K562 (cell line): ENCODE measurements around the gene SPRYD3. TPM values are rescaled to one million over a fixed set of nuclear protein-coding genes. Genes with fewer than 3 reads are reported as not detected.

Experiments
- ARID1B ChIP-seq: fragments of 450-650 bp; IDR thresholded peaks from 2 replicates; pipeline ENCODE4 v1.6.1; 2016; ENCODE audit warnings: antibody characterized with exemption, mild to moderate bottlenecking, inconsistent platforms
- BCL6 ChIP-seq: fragments of 250-450 bp; sonication (Bioruptor Pico); IDR thresholded peaks from 2 replicates; pipeline ENCODE4 v1.4.0; 2020
- BRD4 ChIP-seq: fragments of 200-600 bp; sonication (generic); IDR thresholded peaks from 2 replicates; pipeline ENCODE4 v1.6.1; 2017; ENCODE audit warnings: inconsistent platforms
- CREM ChIP-seq: IDR thresholded peaks from 2 replicates; pipeline ENCODE4 v1.6.1; 2014; ENCODE audit warnings: antibody characterized with exemption, low read depth
- ETS1 ChIP-seq: conservative IDR thresholded peaks from 2 replicates; pipeline ENCODE4 v1.6.1; 2011; ENCODE audit warnings: low read depth, mild to moderate bottlenecking, low read length; ENCODE audit not compliant: control insufficient read depth
- GTF2E2 ChIP-seq: fragments of 200-800 bp; sonication (Bioruptor generic); IDR thresholded peaks from 2 replicates; pipeline ENCODE4 v1.6.1; 2016; ENCODE audit warnings: missing genetic modification characterization, missing compliant biosample characterization
- HMG20A ChIP-seq: fragments of 450-650 bp; formaldehyde crosslinking; conservative IDR thresholded peaks from 2 replicates; pipeline ENCODE4 v1.4.0; 2020; ENCODE audit warnings: mild to moderate bottlenecking, mixed read lengths
- HMG20B ChIP-seq: fragments of 250-450 bp; sonication (Bioruptor Pico); IDR thresholded peaks from 2 replicates; pipeline ENCODE4 v1.5.0; 2021; ENCODE audit warnings: mild to moderate bottlenecking
- HMGN3 ChIP-seq: IDR thresholded peaks from 2 replicates; pipeline ENCODE4 v1.6.1; 2011; ENCODE audit warnings: borderline replicate concordance, low read depth, mild to moderate bottlenecking, mixed read lengths, low read length; ENCODE audit not compliant: insufficient read length; ENCODE audit errors: extremely low read depth
- IRF2 ChIP-seq: sonication (generic); formaldehyde crosslinking; IDR thresholded peaks from 2 replicates; pipeline ENCODE4 v1.8.1; 2022; ENCODE audit warnings: mild to moderate bottlenecking, missing genetic modification reagents
- KLF6 ChIP-seq: fragments of 250-450 bp; sonication (Bioruptor Pico); IDR thresholded peaks from 2 replicates; pipeline ENCODE4 v1.4.0; 2020; ENCODE audit warnings: mild to moderate bottlenecking, moderate library complexity, borderline replicate concordance
- MAZ ChIP-seq, 2 experiments: fragments of 450-650 bp in 1 of 2; sonication (generic) in 1 of 2; formaldehyde crosslinking; IDR thresholded peaks in 1 of 2; conservative IDR thresholded peaks in 1 of 2; 2 replicates each; pipeline versions ENCODE4 v1.4.0 to v1.5.0; 2020; ENCODE audit warnings: mild to moderate bottlenecking in 1 of 2, missing genetic modification reagents in 1 of 2
- MCM2 ChIP-seq: fragments of 450-650 bp; IDR thresholded peaks from 2 replicates; pipeline ENCODE4 v1.6.1; 2017; ENCODE audit warnings: low read depth, mild to moderate bottlenecking
- MEF2D ChIP-seq: conservative IDR thresholded peaks from 2 replicates; pipeline ENCODE4 v1.6.1; 2016; ENCODE audit warnings: low read depth, missing genetic modification characterization, missing compliant biosample characterization
- NR2C2 ChIP-seq, 2 experiments: fragments of 200-800 bp in 1 of 2; sonication (Bioruptor generic) in 1 of 2; sonication (generic) in 1 of 2; formaldehyde crosslinking in 1 of 2; IDR thresholded peaks; 2 replicates each; pipeline versions ENCODE4 v1.6.1 to v1.8.0; 2016 to 2022; ENCODE audit warnings: mild to moderate bottlenecking in 1 of 2, missing compliant biosample characterization in 1 of 2, missing genetic modification characterization in 1 of 2, missing genetic modification reagents in 1 of 2
- POLR2H ChIP-seq: IDR thresholded peaks from 2 replicates; pipeline ENCODE4 v1.6.1; 2016; ENCODE audit warnings: missing genetic modification characterization, low read depth, mild to moderate bottlenecking, control low read depth, missing compliant biosample characterization, moderate library complexity
- POLR3G ChIP-seq: IDR thresholded peaks from 2 replicates; pipeline ENCODE4 v1.6.1; 2011; ENCODE audit not compliant: insufficient read length, insufficient replicate concordance; ENCODE audit errors: extremely low read depth
- SREBF1 ChIP-seq: fragments of 150-350 bp; IDR thresholded peaks from 2 replicates; pipeline ENCODE4 v1.6.1; 2014; ENCODE audit warnings: antibody characterized with exemption, low read depth, low read length, borderline replicate concordance
- TRIM24 ChIP-seq, 2 experiments: fragments of 450-650 bp; IDR thresholded peaks; 2 replicates each; pipeline ENCODE4 v1.6.1; 2016
- XRCC3 ChIP-seq: fragments of 450-650 bp; IDR thresholded peaks from 2 replicates; pipeline ENCODE4 v1.6.1; 2017; ENCODE audit warnings: mild to moderate bottlenecking, moderate library complexity
- ZNF146 ChIP-seq: IDR thresholded peaks from one replicate; pipeline ENCODE4 v1.6.1; 2018; ENCODE audit warnings: missing compliant biosample characterization; ENCODE audit not compliant: unreplicated experiment
- ZNF512 ChIP-seq: IDR thresholded peaks from 2 replicates; pipeline ENCODE4 v1.6.1; 2016; ENCODE audit warnings: missing genetic modification characterization, missing compliant biosample characterization
- ZNF740 ChIP-seq, 3 experiments: fragments of 200-800 bp in 1 of 3; sonication (Bioruptor generic) in 1 of 3; sonication (generic) in 1 of 3; formaldehyde crosslinking in 1 of 3; IDR thresholded peaks; 2 replicates each; pipeline versions ENCODE4 v1.6.1 to v1.8.0; 2016 to 2022; ENCODE audit warnings: mild to moderate bottlenecking in 2 of 3, missing compliant biosample characterization in 2 of 3, missing genetic modification characterization in 2 of 3, missing genetic modification reagents in 1 of 3
- polyA plus RNA-seq, 8 experiments: library from polyadenylated mRNA; depleted of rRNA in 4 of 8; stranded (reverse) in 5 of 8; unstranded in 3 of 8; fragments of >200 nt; fragmentation: Nextera tagmentation in 2 of 8; fragmentation: Illumina TruSeq in 1 of 8; extraction: Ambion mirVana in 2 of 8; extraction: Trizol in 1 of 8; gene quantifications; 2 replicates each; pipeline versions ENCODE4 v1.2.1 to v1.2.3, GENCODE V29; 2011 to 2014; ENCODE audit warnings: inconsistent platforms in 1 of 8, missing spikeins in 1 of 8
- total RNA-seq, 7 experiments: library from RNA; depleted of rRNA in 6 of 7; stranded (reverse); fragments of >200 nt in 6 of 7; fragmentation: Illumina TruSeq in 2 of 7; extraction: Trizol in 2 of 7; gene quantifications; 2 replicates each; pipeline versions ENCODE4 v1.2.1 to v1.2.3, GENCODE V29; 2011 to 2021; ENCODE audit warnings: low replicate concordance in 1 of 7
- TF ChIP-seq, protein P1 (sequence below): sonication (generic); IDR thresholded peaks from 2 replicates; pipeline ENCODE4 v1.6.1; 2016

SPRYD3 gene
- total and polyA plus RNA-seq, 9 of the 15 experiments (the other 6 are each of a cell fraction or from before 2014, with no cell fraction given), result 1.5 to 13.6 (median 7.6) TPM

DNA sequence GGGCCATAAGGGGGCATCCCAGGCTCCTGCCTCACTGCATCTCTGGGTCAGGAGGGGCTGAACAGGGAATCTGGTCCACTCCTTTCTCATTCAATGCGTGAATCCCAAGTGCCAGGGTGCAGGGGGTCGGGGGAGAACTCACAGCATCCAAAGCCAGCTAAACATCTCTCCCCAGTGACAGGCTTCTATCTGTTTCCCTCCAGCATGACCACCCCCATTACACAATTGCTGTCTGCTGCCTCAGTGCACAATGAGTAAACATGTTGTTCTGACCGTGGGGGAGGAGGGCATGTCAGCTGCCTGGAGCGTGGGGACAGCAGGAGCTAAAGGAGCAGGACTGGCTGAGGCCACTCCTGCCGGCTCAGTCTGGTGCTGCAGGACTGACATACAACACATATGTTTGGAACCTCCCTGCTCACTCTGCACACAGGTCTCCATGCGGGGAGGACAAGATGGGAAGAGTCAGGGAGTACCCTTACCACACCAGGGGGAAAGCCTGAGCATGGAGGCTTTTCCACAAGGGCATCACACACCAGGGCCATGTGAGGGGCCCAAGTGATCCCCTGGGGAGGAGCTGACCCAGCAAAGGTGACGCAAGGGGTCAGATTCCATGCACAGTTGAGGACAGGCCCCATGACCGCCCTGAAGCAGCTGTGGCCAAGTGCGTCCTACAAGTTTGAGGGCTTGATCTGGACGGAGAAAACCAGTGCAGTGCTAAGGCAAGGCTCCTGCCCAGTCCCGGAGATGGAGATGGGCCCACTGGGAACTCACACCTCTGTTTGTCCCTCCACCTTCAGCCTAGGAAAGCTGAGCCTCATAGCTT is 27.9 kb downstream of the SPRYD3 start (continued):
- TF ChIP-seq, protein P1, sequence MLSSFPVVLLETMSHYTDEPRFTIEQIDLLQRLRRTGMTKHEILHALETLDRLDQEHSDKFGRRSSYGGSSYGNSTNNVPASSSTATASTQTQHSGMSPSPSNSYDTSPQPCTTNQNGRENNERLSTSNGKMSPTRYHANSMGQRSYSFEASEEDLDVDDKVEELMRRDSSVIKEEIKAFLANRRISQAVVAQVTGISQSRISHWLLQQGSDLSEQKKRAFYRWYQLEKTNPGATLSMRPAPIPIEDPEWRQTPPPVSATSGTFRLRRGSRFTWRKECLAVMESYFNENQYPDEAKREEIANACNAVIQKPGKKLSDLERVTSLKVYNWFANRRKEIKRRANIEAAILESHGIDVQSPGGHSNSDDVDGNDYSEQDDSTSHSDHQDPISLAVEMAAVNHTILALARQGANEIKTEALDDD, result no peak
- no peak for TF ChIP-seq KLF6 (CRISPR knock-in tag)
- TF ChIP-seq HMG20A (CRISPR knock-in tag), result no peak
- TF ChIP-seq HMG20B (CRISPR knock-in tag), result no peak
- no peak for TF ChIP-seq GTF2E2 (tag)
- TF ChIP-seq MEF2D, result no peak
- 0 out of 2 replicates have a peak, but pooled peaks have one; percentile 15 for TF ChIP-seq CREM
- TF ChIP-seq ZNF740 (CRISPR knock-in tag; IDR thresholded peaks at IDR 0.05), result no peak
- TF ChIP-seq ZNF740 (tag; IDR thresholded peaks at IDR 0.05), result no peak
- no peak for TF ChIP-seq ARID1B
- no peak for TF ChIP-seq ETS1
- TF ChIP-seq HMGN3, result no peak
- no peak for TF ChIP-seq MCM2
- TF ChIP-seq ZNF146, result no peak
- no peak for TF ChIP-seq BRD4
- no peak for TF ChIP-seq XRCC3
- no peak for TF ChIP-seq TRIM24 (IDR thresholded peaks at IDR 0.05)
- TF ChIP-seq POLR2H (tag), result no peak
- no peak for TF ChIP-seq BCL6 (CRISPR knock-in tag)
- no peak for TF ChIP-seq SREBF1
- no peak for TF ChIP-seq NR2C2 (CRISPR knock-in tag; IDR thresholded peaks at IDR 0.05)
- TF ChIP-seq NR2C2 (tag; IDR thresholded peaks at IDR 0.05), result peak; percentile 39; the same call in 1 of the 2 replicates
- TF ChIP-seq ZNF512 (tag), result no peak
- TF ChIP-seq IRF2, result no peak
- TF ChIP-seq MAZ (CRISPR knock-in tag; conservative IDR thresholded peaks at IDR 0.05 in 1 of 2, IDR thresholded peaks at IDR 0.05 in 1 of 2), result no peak
- TF ChIP-seq POLR3G, result no peak
